Small intestine (tissue), 7 donors: ENCODE measurements around the gene HOXC13. TPM values are rescaled to one million over a fixed set of nuclear protein-coding genes. Genes with fewer than 3 reads are reported as not detected.
A peak's percentile ranks its signal among the peaks of the same experiment; 100 is the strongest.

Experiments
- DNase-seq, 2 donors: peaks; one replicate each; pipeline versions ENCODE4 v3.0.0 to v3.0.0-alpha.2; 2013
- FAIRE-seq: peaks from 2 replicates; lab custom pipeline; 2012; peaks lifted over from hg19 to GRCh38; lab: Jason Lieb, UNC
- H3K27ac ChIP-seq, 3 donors: one replicate each; pipeline ENCODE4 v1.5.1; 2013; ENCODE audit warnings: low read length in 2 of 3, mild to moderate bottlenecking in 2 of 3, control low read depth in 1 of 3, inconsistent platforms in 1 of 3, low read depth in 1 of 3, moderate library complexity in 1 of 3
- H3K27me3 ChIP-seq, 3 donors: one replicate each; pipeline ENCODE4 v1.6.1; 2013; ENCODE audit warnings: low read length in 3 of 3, inconsistent platforms in 1 of 3; ENCODE audit not compliant: control insufficient read depth in 3 of 3, insufficient read depth in 3 of 3
- H3K36me3 ChIP-seq, 3 donors: one replicate each; pipeline ENCODE4 v1.6.1; 2013; ENCODE audit warnings: low read length in 3 of 3, inconsistent platforms in 1 of 3, low read depth in 1 of 3, mild to moderate bottlenecking in 1 of 3, moderate library complexity in 1 of 3; ENCODE audit not compliant: control insufficient read depth in 3 of 3, insufficient read depth in 2 of 3
- H3K4me1 ChIP-seq, 3 donors: one replicate each; pipeline ENCODE4 v1.6.1; 2013; ENCODE audit warnings: low read length in 2 of 3, inconsistent platforms in 1 of 3, low read depth in 1 of 3, mild to moderate bottlenecking in 1 of 3, moderate library complexity in 1 of 3; ENCODE audit not compliant: control insufficient read depth in 3 of 3, insufficient read depth in 2 of 3
- H3K4me3 ChIP-seq, 3 donors: one replicate each; pipeline ENCODE4 v1.5.1; 2013; ENCODE audit warnings: low read length in 3 of 3, control low read depth in 1 of 3, inconsistent platforms in 1 of 3, low read depth in 1 of 3, mild to moderate bottlenecking in 1 of 3, moderate library complexity in 1 of 3
- H3K9me3 ChIP-seq, 2 donors: one replicate each; pipeline ENCODE4 v1.6.1; 2013; ENCODE audit warnings: low read depth in 1 of 2, low read length in 1 of 2; ENCODE audit not compliant: control insufficient read depth in 2 of 2, insufficient read depth in 1 of 2
- WGBS, 3 donors: extraction: QIAGEN DNeasy Blood & Tissue Kit; methylation state at CpG; one replicate each; pipeline ENCODE4 v1.1.7; 2013; 5-methylcytosine and 5-hydroxymethylcytosine counted together
- polyA plus RNA-seq, 4 donors: library from polyadenylated mRNA; stranded (reverse) in 3 of 4; unstranded in 1 of 4; fragments of 200-250 nt in 3 of 4; fragments of 120-200 nt in 1 of 4; gene quantifications; one replicate each; pipeline versions ENCODE4 v1.2.1 to v1.2.3, GENCODE V29; 2013
- donor health status: healthy with polysubstance abuse.
- donor health status: control.
- donor health status: control.
- donor health status: Bipolar disorder and iron deficiency.
- donor health status: healthy.

HOXC13 gene
- polyA plus RNA-seq, 4 donors = not detected

DNA sequence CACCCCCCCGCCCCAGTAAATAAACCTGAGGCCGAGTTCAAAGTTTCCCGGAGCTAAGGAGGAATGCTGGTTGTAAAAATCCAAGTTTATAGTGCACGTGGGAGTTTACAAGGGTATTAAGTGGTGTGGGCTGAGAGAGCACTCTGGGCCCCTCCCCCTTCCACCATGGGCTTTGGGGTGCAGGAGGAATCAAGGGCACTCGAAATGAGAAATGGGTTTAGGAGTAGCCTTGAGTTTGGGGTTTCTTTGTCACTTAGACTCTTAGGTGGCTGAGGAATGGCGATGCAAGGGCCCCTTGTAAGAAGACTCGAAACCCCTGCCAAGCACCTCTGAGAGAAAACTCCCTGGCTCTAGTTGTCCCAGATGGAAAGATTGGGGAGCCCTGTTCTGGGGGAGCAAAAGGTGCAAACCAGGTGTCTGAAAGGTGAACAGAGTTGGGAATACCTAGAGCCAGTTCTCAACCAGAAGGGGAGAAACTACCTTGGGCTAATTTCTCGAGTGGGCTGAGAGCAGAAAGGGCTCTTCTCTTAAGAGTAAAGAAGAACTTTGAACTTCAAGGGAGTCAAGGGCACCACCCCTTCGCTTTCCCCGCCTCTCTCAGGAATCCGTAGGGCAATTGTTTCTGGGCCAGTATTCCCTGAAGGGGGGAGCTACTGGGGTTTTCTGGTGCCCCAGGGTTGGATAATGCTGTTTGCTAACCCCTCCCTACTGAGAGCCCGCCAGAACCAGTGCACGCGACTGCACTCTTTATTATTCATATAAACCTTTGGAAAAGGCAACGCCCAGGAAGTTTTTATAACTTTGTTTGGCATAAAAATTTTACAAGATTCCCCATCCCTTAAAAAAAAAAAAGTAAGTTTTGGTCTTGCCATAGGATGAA is 40.1 kb downstream of the HOXC13 start:
- H3K4me1 ChIP-seq = peaks cover 3 to 36% (median 10%) of the 10 kb centered on the region in 3 donors
- peak; percentile 91 for DNase-seq
- 1 to 10% (median 8%) methylated on average over 15 of the region's 15 CpGs for WGBS, 3 donors
- H3K27me3 ChIP-seq = peaks cover 0 to 88% (median 65%) of the 10 kb centered on the region in 3 donors
- peaks cover 0 to 16% of the 10 kb centered on the region in 2 donors for H3K9me3 ChIP-seq
- H3K27ac ChIP-seq = peak overlapping the region in 2 of 3 donors; percentile 5 to 97
- peak overlapping the region in 1 of 3 donors; percentile 40 for H3K4me3 ChIP-seq
- FAIRE-seq = no peak
- no peaks in the 10 kb centered on the region for H3K36me3 ChIP-seq

DNA sequence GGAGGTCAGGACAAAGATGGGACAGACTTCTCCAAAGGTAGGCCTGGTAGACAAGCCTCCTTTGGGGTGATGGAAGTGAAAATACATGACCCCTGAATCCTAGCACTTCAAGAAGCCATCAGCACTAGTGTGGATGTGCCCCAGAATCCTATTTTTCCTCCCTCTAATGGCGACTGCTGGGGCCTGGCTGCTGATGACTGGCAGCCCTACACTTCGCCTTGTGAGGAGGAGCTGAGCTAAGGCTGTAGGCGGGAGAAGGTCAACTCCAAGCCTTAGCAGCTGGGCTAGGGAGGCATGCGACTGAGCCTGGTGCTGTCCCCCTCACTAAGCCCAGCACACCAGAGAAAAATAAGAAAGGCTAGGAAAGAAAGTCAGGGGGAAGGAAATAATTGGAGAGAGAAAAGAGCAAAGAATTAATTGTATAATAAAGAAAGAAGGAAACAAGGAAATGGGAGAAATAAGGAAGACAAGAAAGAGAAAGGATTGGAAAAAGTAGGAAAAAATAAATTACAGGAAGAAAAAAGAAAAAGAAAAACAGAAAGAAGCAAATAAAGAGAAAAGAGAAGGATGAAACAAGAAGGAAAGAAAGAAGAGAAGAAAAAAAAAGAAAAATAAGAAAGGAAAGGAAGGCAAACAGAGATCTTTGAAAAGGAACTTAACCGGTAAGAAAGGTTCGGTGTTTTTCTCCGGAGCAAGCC is 41.6 kb downstream of the HOXC13 start:
- Histone ChIP-seq H3K27ac (no peak overlapping the region), H3K9me3 (peaks cover 0 to 16% of the 10 kb centered on the region in 2 donors), H3K4me1 (peaks cover 0 to 32% (median 5%) of the 10 kb centered on the region in 3 donors), H3K36me3 (no peaks in the 10 kb centered on the region), H3K4me3 (no peak overlapping the region), H3K27me3 (peaks cover 0 to 87% (median 65%) of the 10 kb centered on the region in 3 donors)
- DNase-seq (no peak), FAIRE-seq (no peak)
- 49 to 74% (median 52%) methylated on average over 7 of the region's 7 CpGs for WGBS, 3 donors

DNA sequence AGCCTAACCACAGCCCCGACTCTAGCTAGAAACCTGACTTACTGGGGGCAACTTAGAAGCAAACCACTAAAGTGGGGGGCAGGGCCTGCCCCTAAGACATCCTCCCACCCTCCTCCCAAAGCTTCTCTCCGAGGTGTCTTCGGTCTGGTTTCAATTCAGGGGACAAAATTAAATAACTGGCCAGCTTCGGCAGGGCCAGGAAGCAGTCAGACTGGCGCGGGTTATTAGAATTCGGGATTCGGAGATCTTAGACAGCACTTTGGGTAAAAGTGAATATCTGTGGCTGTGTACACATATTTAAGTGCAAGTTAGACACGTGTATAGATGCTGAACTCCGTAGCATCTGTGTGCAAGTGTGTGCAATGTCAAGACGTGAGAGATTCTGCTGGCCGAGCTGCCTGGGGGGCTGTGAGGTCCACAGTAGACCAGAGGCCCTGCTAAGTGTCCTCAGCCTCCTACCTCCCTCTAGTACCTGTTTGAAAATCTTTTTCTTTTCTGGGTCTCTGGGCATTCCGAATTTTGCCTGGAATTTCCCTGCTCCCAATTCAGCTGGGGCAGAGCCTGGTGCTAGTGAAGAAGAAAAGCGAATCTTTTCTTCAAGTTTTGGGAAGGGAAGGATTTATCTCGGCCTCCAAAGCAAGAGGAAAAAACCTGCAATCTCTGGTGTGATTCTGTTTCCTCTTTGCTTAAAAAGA is 42.3 kb downstream of the HOXC13 start:
- FAIRE-seq = no peak
- Histone ChIP-seq H3K4me1 (peaks cover 3 to 32% (median 6%) of the 10 kb centered on the region in 3 donors), H3K36me3 (no peaks in the 10 kb centered on the region), H3K27ac (no peak overlapping the region), H3K4me3 (no peak overlapping the region), H3K9me3 (peaks cover 0 to 13% of the 10 kb centered on the region in 2 donors), H3K27me3 (peaks cover 0 to 87% (median 66%) of the 10 kb centered on the region in 3 donors)
- WGBS, 3 donors = 43 to 79% (median 59%) methylated on average over 15 of the region's 15 CpGs
- no peak for DNase-seq

DNA sequence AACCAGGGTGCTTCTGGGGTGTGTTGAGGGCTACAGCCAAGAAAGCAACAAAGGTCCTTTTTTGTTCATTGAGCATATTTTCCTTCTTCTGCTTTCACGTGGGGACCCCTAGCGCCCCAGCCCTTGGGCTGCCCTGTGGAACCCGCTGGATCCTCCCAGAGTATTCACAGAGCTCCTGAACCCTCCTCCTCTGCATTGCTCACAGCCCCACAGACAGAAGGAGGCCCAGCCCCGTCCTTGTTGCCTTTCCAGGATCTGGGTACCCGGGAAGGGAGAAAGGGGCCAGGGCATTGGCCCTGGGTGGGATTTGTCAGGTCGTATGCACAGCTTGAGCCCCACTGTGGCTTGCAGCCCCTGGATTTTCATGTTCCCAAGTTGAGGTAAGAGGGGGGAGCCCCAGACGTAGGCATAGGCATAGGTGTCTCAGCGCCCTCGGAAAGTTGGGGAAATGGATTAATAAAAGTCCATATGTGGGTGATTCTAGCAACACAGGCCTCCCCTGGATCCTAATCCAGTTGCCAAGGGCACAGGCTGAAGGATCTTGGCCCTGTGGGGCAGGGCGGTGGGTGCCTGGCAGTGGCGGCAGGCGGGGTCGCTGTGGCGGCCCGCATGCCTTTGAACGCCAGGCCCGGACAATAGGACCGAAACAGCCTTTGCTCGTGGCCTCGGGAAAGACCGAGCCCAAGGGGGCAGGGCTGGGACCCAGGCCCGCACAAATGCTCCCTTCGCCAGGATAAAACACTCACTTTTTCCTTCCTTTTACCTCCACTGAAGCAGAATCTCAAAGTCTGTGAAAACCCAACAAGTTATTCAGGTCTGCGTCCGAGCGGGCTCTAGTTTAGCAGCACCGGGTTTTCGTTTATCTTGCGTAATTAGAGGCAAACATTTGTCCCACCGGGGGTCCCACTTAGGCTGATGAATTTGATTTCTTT is 43.3 kb downstream of the HOXC13 start:
- Histone ChIP-seq H3K4me1 (peaks cover 5 to 37% (median 6%) of the 10 kb centered on the region in 3 donors), H3K27ac (no peak overlapping the region), H3K27me3 (peaks cover 0 to 87% (median 68%) of the 10 kb centered on the region in 3 donors), H3K36me3 (no peaks in the 10 kb centered on the region), H3K9me3 (peaks cover 0 to 4% of the 10 kb centered on the region in 2 donors), H3K4me3 (no peak overlapping the region)
- WGBS, 3 donors = 38 to 73% (median 66%) methylated on average over 30 of the region's 30 CpGs
- DNase-seq (no peak), FAIRE-seq (no peak)

DNA sequence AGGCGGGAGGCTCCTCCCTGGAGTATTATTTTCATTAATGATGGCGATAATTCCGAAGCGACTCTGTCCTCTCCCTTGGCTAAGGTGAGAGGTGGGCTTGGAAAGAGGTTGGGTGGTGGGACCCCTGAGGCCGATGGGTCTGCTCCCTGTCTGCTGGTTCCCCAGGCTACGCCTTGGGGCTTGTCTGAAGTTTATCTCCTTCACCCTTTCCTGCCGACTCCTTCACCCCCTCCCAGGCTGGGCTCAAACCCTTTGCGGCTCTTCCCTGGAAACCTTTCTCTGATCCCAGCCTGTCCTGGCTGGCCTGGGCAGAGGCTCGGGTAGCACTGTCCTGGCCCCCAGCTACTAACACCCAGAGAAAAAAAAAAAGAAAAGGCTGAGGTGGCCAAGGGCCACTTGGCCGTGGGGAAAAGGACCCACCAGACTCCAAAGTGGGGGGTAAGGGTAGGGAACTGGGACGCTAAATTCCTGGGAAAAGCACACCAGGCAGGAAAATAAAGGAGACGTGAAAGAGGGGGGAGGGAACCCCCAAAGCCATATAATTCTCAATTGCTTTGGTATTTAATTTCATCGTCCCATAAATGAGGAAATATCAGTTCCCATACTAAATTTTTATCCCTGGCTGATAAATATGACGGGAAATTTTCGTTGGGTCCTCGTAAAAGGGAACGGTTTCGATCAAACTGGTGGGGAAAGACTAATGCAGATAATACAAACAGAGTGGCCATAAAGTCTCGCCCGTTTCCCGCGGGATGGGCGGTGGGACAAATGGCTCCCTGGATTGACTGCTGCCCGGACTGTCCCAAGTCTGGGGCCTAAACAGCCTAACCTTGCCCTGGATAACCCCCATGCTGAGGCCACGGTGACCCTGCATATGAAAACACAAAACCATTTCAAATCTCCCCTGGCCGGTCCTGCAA is 44.3 kb downstream of the HOXC13 start:
- Histone ChIP-seq H3K36me3 (no peaks in the 10 kb centered on the region), H3K4me3 (no peak overlapping the region), H3K4me1 (peaks cover 5 to 32% (median 6%) of the 10 kb centered on the region in 3 donors), H3K27ac (no peak overlapping the region), H3K27me3 (peaks cover 0 to 91% (median 71%) of the 10 kb centered on the region in 3 donors), H3K9me3 (peaks cover 0 to 4% of the 10 kb centered on the region in 2 donors)
- WGBS, 3 donors = 18 to 34% (median 27%) methylated on average over 26 of the region's 26 CpGs
- FAIRE-seq (no peak), DNase-seq (no peak)

DNA sequence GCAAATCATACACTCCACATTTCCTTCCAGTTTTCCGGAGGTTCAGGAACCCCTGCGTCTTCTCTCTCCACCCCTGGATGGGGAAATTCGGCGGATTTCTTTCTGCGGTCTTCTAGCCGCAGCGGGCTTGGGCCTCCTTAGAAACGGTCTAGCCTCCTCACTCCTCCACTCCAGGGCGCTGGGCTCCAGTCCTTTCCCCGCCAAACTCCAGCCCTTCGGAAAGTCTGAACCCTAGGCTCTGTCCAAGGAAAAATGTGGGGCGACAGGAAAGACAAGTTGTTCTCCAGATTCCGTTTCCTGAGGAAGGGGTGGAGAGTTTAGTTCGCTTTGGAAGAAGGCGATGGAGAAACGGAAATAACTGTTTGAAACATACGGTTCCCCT is 44.9 kb downstream of the HOXC13 start:
- H3K27me3 ChIP-seq = peaks cover 0 to 92% (median 72%) of the 10 kb centered on the region in 3 donors

More for the DNA sequence above, 44.9 kb downstream of the HOXC13 start:
- DNase-seq (no peak), FAIRE-seq (no peak)
- no peaks in the 10 kb centered on the region for H3K36me3 ChIP-seq
- no peak overlapping the region for H3K27ac ChIP-seq
- peaks cover 5 to 35% (median 6%) of the 10 kb centered on the region in 3 donors for H3K4me1 ChIP-seq
- peaks cover 0 to 4% of the 10 kb centered on the region in 2 donors for H3K9me3 ChIP-seq
- H3K4me3 ChIP-seq = no peak overlapping the region
- 20 to 42% (median 24%) methylated on average over 17 of the region's 17 CpGs for WGBS, 3 donors
